ENCODE results near the gene RNF19B. TPM values are rescaled to one million over a fixed set of nuclear protein-coding genes. Genes with fewer than 3 reads are reported as not detected.
A peak's percentile ranks its signal among the peaks of the same experiment; 100 is the strongest.

Gene RNF19B
- total and polyA plus RNA-seq, 2 of the 13 experiments (the other 11 are each of a cell fraction or from before 2014, with no cell fraction given), result 15.3 to 22.5 TPM

- DNase-seq (ENCODE audit: low spot score) (no peak), ATAC-seq (no peak), FAIRE-seq (no peak)
- intact Hi-C loops (cut with micrococcal nuclease; ENCODE audit: unreplicated experiment), result no loop called here
- no peaks in the 10 kb centered on the region for H3K79me2 ChIP-seq (ENCODE audit: insufficient read depth, low read length)
- in situ Hi-C loops (cut with HindIII; ENCODE audit: extremely low pct_ligation_motif_present, low pct_unique_long_range_greater_than_20kb), result no loop called here
- no peak overlapping the region for H3K9ac ChIP-seq (ENCODE audit: insufficient read depth, low read depth, low read length)
- H3K27ac ChIP-seq (ENCODE audit: extremely low read length, insufficient read depth, low read length), result no peak overlapping the region
- ChIA-PET POLR2A (no interaction called here), CTCF (ENCODE audit: low intra/inter-chr PET ratio, low total read pairs) (no interaction called here)
- 53% methylated on average over 3 of the region's 3 CpGs for WGBS (ENCODE audit: low lambda C conversion rate)
- H3K27me3 ChIP-seq (ENCODE audit: control insufficient read depth in 1 of 2, insufficient read depth in 2 of 2, low read length in 2 of 2), result peaks cover 4 to 34% of the 10 kb centered on the region in 2 experiments
- no peaks in the 10 kb centered on the region for H3K9me3 ChIP-seq (ENCODE audit: low read length)
- H3K4me2 ChIP-seq (ENCODE audit: low read depth, low read length), result no peak overlapping the region
- 0 out of 2 replicates have a peak, but pooled peaks cover 7% of the 10 kb centered on the region for H3K4me1 ChIP-seq (ENCODE audit: insufficient read depth, low read length)
- no peak for TF ChIP-seq ZNF207 (IDR thresholded peaks at IDR 0.05; ENCODE audit: borderline replicate concordance)
- no peak for TF ChIP-seq ZFP36L1 (CRISPR knock-in tag; IDR thresholded peaks at IDR 0.05)
- no peak for TF ChIP-seq ZNF362 (CRISPR knock-in tag; IDR thresholded peaks at IDR 0.05; ENCODE audit: borderline replicate concordance)
- H3K36me3 ChIP-seq (replicated peaks in 1 of 2; ENCODE audit: control insufficient read depth in 1 of 2, insufficient read depth in 2 of 2, low read length in 2 of 2), result no peaks in the 10 kb centered on the region
- no peak overlapping the region for H2AFZ ChIP-seq (ENCODE audit: low read length)
- no peaks in the 10 kb centered on the region for H4K20me1 ChIP-seq (ENCODE audit: insufficient read depth, low read length)
- BruUV-seq (replicated peaks), result no TSS peak
- H3K4me3 ChIP-seq (replicated peaks in 1 of 3; ENCODE audit: insufficient read depth in 1 of 3, low read depth in 2 of 3, low read length in 3 of 3), result no peak overlapping the region
Observed at GRCh38 chr1:32903991-32904785, 60.4 kb downstream of the RNF19B start.

- Histone ChIP-seq H4K20me1 (ENCODE audit: insufficient read depth, low read length) (no peaks in the 10 kb centered on the region), H3K4me1 (ENCODE audit: insufficient read depth, low read length) (0 out of 2 replicates have a peak, but pooled peaks cover 7% of the 10 kb centered on the region), H3K4me3 (replicated peaks in 1 of 3; ENCODE audit: insufficient read depth in 1 of 3, low read depth in 2 of 3, low read length in 3 of 3) (no peak overlapping the region), H3K4me2 (ENCODE audit: low read depth, low read length) (no peak overlapping the region), H2AFZ (ENCODE audit: low read length) (no peak overlapping the region), H3K9ac (ENCODE audit: insufficient read depth, low read depth, low read length) (no peak overlapping the region), H3K36me3 (replicated peaks in 1 of 2; ENCODE audit: control insufficient read depth in 1 of 2, insufficient read depth in 2 of 2, low read length in 2 of 2) (no peaks in the 10 kb centered on the region), H3K27ac (ENCODE audit: extremely low read length, insufficient read depth, low read length) (no peak overlapping the region), H3K79me2 (ENCODE audit: insufficient read depth, low read length) (no peaks in the 10 kb centered on the region), H3K9me3 (ENCODE audit: low read length) (no peaks in the 10 kb centered on the region), H3K27me3 (ENCODE audit: control insufficient read depth in 1 of 2, insufficient read depth in 2 of 2, low read length in 2 of 2) (peaks cover 7 to 33% of the 10 kb centered on the region in 2 experiments)
- DNase-seq (ENCODE audit: low spot score) (no peak), FAIRE-seq (no peak), ATAC-seq (no peak)
- TF ChIP-seq HOXD1 (CRISPR knock-in tag; IDR thresholded peaks at IDR 0.05) (no peak), ZNF768 (CRISPR knock-in tag; IDR thresholded peaks at IDR 0.05) (0 out of 2 replicates have a peak, but pooled peaks have one; percentile 14)
- intact Hi-C loops (cut with micrococcal nuclease; ENCODE audit: unreplicated experiment), result no loop called here
- POLR2A ChIA-PET, result no interaction called here
- CTCF ChIA-PET (ENCODE audit: low intra/inter-chr PET ratio, low total read pairs), result no interaction called here
- WGBS (ENCODE audit: low lambda C conversion rate), result 43% methylated on average over 4 of the region's 6 CpGs
- in situ Hi-C loops (cut with HindIII; ENCODE audit: extremely low pct_ligation_motif_present, low pct_unique_long_range_greater_than_20kb), result no loop called here
- no TSS peak for BruUV-seq (replicated peaks)
Observed at GRCh38 chr1:32902535-32902920, 62.1 kb downstream of the RNF19B start.
